Esophagus squamous epithelium (tissue), 5 donors: ENCODE results near the gene GMDS. TPM values are rescaled to one million over a fixed set of nuclear protein-coding genes. Genes with fewer than 3 reads are reported as not detected.
A peak's percentile ranks its signal among the peaks of the same experiment; 100 is the strongest.

Source experiments
- DNase-seq: peaks from one replicate; lab custom pipeline; 2025; lab: John Stamatoyannopoulos, UW
- H3K27ac ChIP-seq, 4 donors: fragments of 200-600 bp; sonication (generic); one replicate each; pipeline ENCODE4 v1.5.1; 2016 to 2019; ENCODE audit warnings: mild to moderate bottlenecking in 1 of 4
- H3K27me3 ChIP-seq, 4 donors: fragments of 200-600 bp; sonication (generic); 1 replicate in 3 of 4; 2 replicates in 1 of 4; pipeline versions ENCODE4 v1.5.1 to v1.6.0; 2017 to 2021; ENCODE audit warnings: antibody characterized with exemption in 1 of 4
- H3K36me3 ChIP-seq, 3 donors: fragments of 200-600 bp; sonication (generic); one replicate each; pipeline ENCODE4 v1.5.1; 2016 to 2019
- H3K4me1 ChIP-seq, 3 donors: fragments of 200-600 bp; sonication (generic); one replicate each; pipeline ENCODE4 v1.5.1; 2017 to 2019
- H3K4me3 ChIP-seq, 4 donors: fragments of 200-600 bp; sonication (generic); 1 replicate in 3 of 4; 2 replicates in 1 of 4; pipeline ENCODE4 v1.5.1; 2016 to 2019; ENCODE audit warnings: mild to moderate bottlenecking in 2 of 4, moderate library complexity in 1 of 4
- H3K9me3 ChIP-seq, 3 donors: fragments of 200-600 bp; sonication (generic); one replicate each; pipeline ENCODE4 v1.5.1; 2016 to 2019
- CTCF ChIP-seq, 6 experiments: fragments of 450-650 bp in 4 of 6; fragments of 200-600 bp in 2 of 6; sonication (generic) in 2 of 6; IDR thresholded peaks; one replicate each; pipeline ENCODE4 v1.5.1; 2016 to 2019; ENCODE audit warnings: antibody characterized with exemption in 6 of 6, mild to moderate bottlenecking in 4 of 6, moderate library complexity in 4 of 6
- POLR2A ChIP-seq, 4 donors: fragments of 450-650 bp; IDR thresholded peaks; one replicate each; pipeline ENCODE4 v1.6.1; 2017; ENCODE audit warnings: antibody characterized with exemption in 4 of 4, mild to moderate bottlenecking in 4 of 4, moderate library complexity in 3 of 4
- WGBS, 2 donors: methylation state at CpG; one replicate each; pipeline ENCODE4 v1.1.5; 2018; 5-methylcytosine and 5-hydroxymethylcytosine counted together
- intact Hi-C: fragments of 100-400 bp; cut with DNase I; formaldehyde crosslinking; loops from one replicate; pipeline ENCODE4 v1.15.0; 2022
- total RNA-seq, 4 donors: library from RNA; depleted of rRNA; stranded (reverse); fragments of >200 nt; gene quantifications; one replicate each; pipeline ENCODE4 v1.1.0, GENCODE V29; 2016
- donor health status: DM: yes; HTN: yes; CAD: no.

GMDS gene
- total RNA-seq, 4 donors from 2014 or later, result 17.9 to 58.7 (median 36.7) TPM

- H3K4me3 ChIP-seq, result no peak overlapping the region
- intact Hi-C loops, result no loop called here
- H3K36me3 ChIP-seq, result peaks cover 0 to 5% (median 0%) of the 10 kb centered on the region in 3 donors
- WGBS, 2 donors, result 32 to 36% methylated on average over 7 to 8 of the region's 8 CpGs
- DNase-seq, result no peak
- no peaks in the 10 kb centered on the region for H3K9me3 ChIP-seq
- no peaks in the 10 kb centered on the region for H3K27me3 ChIP-seq
- peaks cover 6 to 33% (median 12%) of the 10 kb centered on the region in 3 donors for H3K4me1 ChIP-seq
- no peak for TF ChIP-seq POLR2A (IDR thresholded peaks at IDR 0.05)
- no peak for TF ChIP-seq CTCF (IDR thresholded peaks at IDR 0.05)
- H3K27ac ChIP-seq, result peak overlapping the region; percentile 4 to 72 (median 62)
Measured at GRCh38 chr6:1724616-1725015, 520.8 kb downstream of the GMDS start.

- DNase-seq, result no peak
- H3K4me1 ChIP-seq, result peaks cover 6 to 28% (median 10%) of the 10 kb centered on the region in 3 donors
- WGBS, 2 donors, result 37 to 38% methylated on average over 9 of the region's 9 CpGs
- no peak overlapping the region for H3K4me3 ChIP-seq
- TF ChIP-seq CTCF (IDR thresholded peaks at IDR 0.05), result no peak
- TF ChIP-seq POLR2A (IDR thresholded peaks at IDR 0.05), result no peak
- peak overlapping the region in 3 of 4 donors; percentile 53 to 72 (median 70) for H3K27ac ChIP-seq
- no peaks in the 10 kb centered on the region for H3K9me3 ChIP-seq
- H3K27me3 ChIP-seq, result no peaks in the 10 kb centered on the region
- intact Hi-C loops, result no loop called here
- peaks cover 0 to 5% (median 0%) of the 10 kb centered on the region in 3 donors for H3K36me3 ChIP-seq
Measured at GRCh38 chr6:1724124-1724523, 521.3 kb downstream of the GMDS start.

GRCh38 chr6:1722801-1723200 is 522.6 kb downstream of the GMDS start:
- TF ChIP-seq CTCF (IDR thresholded peaks at IDR 0.05), result no peak
- no peaks in the 10 kb centered on the region for H3K9me3 ChIP-seq
- H3K27me3 ChIP-seq, result no peaks in the 10 kb centered on the region
- DNase-seq, result no peak
- H3K36me3 ChIP-seq, result peaks cover 0 to 5% (median 0%) of the 10 kb centered on the region in 3 donors
- 92% methylated on average over 2 of the region's 2 CpGs for WGBS, 2 donors
- no peak overlapping the region for H3K4me3 ChIP-seq
- H3K27ac ChIP-seq, result no peak overlapping the region
- H3K4me1 ChIP-seq, result peaks cover 6 to 23% (median 6%) of the 10 kb centered on the region in 3 donors
- intact Hi-C loops, result no loop called here

GRCh38 chr6:1720620-1721322 is 524.6 kb downstream of the GMDS start:
- peaks cover 6 to 23% (median 6%) of the 10 kb centered on the region in 3 donors for H3K4me1 ChIP-seq
- no peaks in the 10 kb centered on the region for H3K27me3 ChIP-seq
- DNase-seq, result no peak
- intact Hi-C loops, result no loop called here
- H3K9me3 ChIP-seq, result no peaks in the 10 kb centered on the region
- H3K36me3 ChIP-seq, result peaks cover 0 to 2% (median 0%) of the 10 kb centered on the region in 3 donors
- WGBS, 2 donors, result 76 to 87% methylated on average over 8 of the region's 8 CpGs
- H3K27ac ChIP-seq, result no peak overlapping the region
- TF ChIP-seq CTCF (IDR thresholded peaks at IDR 0.05) (no peak), POLR2A (IDR thresholded peaks at IDR 0.05) (no peak)
- H3K4me3 ChIP-seq, result no peak overlapping the region

- Histone ChIP-seq H3K4me3 (no peak overlapping the region), H3K4me1 (peaks cover 6 to 20% (median 6%) of the 10 kb centered on the region in 3 donors), H3K36me3 (no peaks in the 10 kb centered on the region), H3K27ac (no peak overlapping the region), H3K27me3 (no peaks in the 10 kb centered on the region), H3K9me3 (no peaks in the 10 kb centered on the region)
- WGBS, 2 donors, result 65 to 75% methylated on average over 3 of the region's 3 CpGs
- TF ChIP-seq CTCF (IDR thresholded peaks at IDR 0.05) (no peak), POLR2A (IDR thresholded peaks at IDR 0.05) (no peak)
- intact Hi-C loops, result no loop called here
- DNase-seq, result no peak
Measured at GRCh38 chr6:1719922-1720321, 525.5 kb downstream of the GMDS start.
